ENCODE measurements around the gene RFX3.

DNA sequence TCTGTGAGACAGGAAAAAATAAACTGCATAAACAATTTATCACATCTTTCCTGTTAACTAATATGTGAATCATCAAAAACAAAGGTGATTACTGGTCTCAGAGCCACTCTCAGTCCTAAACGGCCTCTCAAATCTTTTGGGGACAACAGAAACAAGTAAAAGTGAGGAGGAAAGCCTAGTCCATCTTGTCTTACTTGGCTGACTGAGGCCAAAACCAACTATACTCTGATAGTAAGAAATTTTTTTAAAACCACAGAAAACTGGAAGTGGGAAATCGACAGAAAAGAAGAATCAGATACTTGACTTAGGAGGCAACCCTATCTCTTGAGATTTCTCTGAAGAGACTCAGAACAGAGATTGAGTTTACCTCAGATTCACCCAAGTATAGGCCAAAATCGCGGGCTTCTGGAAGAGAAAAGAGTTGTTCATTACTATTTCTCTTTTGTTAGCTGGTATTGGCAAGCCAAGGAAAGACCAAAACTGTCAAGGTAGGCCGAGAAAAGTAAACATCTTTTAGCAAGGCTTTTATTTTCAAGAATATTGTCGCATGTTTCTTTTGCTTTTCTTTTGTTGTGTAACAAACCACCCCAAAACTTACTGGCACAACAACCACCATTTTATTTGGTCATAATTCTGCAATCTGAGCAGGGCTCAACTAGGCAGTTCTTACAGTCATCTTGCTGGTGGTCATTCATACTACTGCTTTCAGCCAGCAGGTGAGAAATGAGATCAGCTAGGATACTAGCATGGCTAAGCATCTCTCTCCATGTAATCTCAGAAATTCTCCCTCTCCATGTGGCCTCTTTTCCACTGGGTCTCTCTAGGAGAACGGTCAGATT is 46.1 kb downstream of the RFX3 start:
- TF ChIP-seq, protein P1, sequence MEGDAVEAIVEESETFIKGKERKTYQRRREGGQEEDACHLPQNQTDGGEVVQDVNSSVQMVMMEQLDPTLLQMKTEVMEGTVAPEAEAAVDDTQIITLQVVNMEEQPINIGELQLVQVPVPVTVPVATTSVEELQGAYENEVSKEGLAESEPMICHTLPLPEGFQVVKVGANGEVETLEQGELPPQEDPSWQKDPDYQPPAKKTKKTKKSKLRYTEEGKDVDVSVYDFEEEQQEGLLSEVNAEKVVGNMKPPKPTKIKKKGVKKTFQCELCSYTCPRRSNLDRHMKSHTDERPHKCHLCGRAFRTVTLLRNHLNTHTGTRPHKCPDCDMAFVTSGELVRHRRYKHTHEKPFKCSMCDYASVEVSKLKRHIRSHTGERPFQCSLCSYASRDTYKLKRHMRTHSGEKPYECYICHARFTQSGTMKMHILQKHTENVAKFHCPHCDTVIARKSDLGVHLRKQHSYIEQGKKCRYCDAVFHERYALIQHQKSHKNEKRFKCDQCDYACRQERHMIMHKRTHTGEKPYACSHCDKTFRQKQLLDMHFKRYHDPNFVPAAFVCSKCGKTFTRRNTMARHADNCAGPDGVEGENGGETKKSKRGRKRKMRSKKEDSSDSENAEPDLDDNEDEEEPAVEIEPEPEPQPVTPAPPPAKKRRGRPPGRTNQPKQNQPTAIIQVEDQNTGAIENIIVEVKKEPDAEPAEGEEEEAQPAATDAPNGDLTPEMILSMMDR (IDR thresholded peaks at IDR 0.05): no peak
- no peak for TF ChIP-seq POLR2A (IDR thresholded peaks at IDR 0.05)

Measured in lower leg skin (tissue), 3 donors.